ENCODE results near the gene TLL2. TPM values are rescaled to one million over a fixed set of nuclear protein-coding genes. Genes with fewer than 3 reads are reported as not detected.
A peak's percentile ranks its signal among the peaks of the same experiment; 100 is the strongest.

TLL2 gene
- total RNA-seq, 2 experiments from 2014 or later = 0.12 to 0.19 TPM

GRCh38 chr10:96337106-96337505 lies 176.6 kb downstream of the TLL2 start:
- DNase-seq = no peak

GRCh38 chr10:96334616-96335526 lies 178.9 kb downstream of the TLL2 start:
- DNase-seq = no peak
- no peaks in the 10 kb centered on the region for H3K36me3 Mint-ChIP-seq
- no peak overlapping the region for H3K4me3 Mint-ChIP-seq
- H3K27ac Mint-ChIP-seq = no peak overlapping the region
- H3K9me3 Mint-ChIP-seq = no peaks in the 10 kb centered on the region
- H3K27me3 Mint-ChIP-seq = peaks cover 6% of the 10 kb centered on the region
- H3K4me1 Mint-ChIP-seq = peaks cover 17% of the 10 kb centered on the region

More at GRCh38 chr10:96337106-96337505, 176.6 kb downstream of the TLL2 start:
- Mint-ChIP-seq H3K4me3 (no peak overlapping the region), H3K9me3 (no peaks in the 10 kb centered on the region), H3K36me3 (no peaks in the 10 kb centered on the region), H3K27ac (no peak overlapping the region), H3K4me1 (peaks cover 17% of the 10 kb centered on the region), H3K27me3 (peaks cover 6% of the 10 kb centered on the region)

GRCh38 chr10:96333101-96333500 lies 180.6 kb downstream of the TLL2 start:
- no peak overlapping the region for H3K4me3 Mint-ChIP-seq
- H3K4me1 Mint-ChIP-seq = peaks cover 17% of the 10 kb centered on the region
- no peaks in the 10 kb centered on the region for H3K36me3 Mint-ChIP-seq
- no peaks in the 10 kb centered on the region for H3K9me3 Mint-ChIP-seq
- no peak overlapping the region for H3K27ac Mint-ChIP-seq
- no peak for DNase-seq
- H3K27me3 Mint-ChIP-seq = peaks cover 6% of the 10 kb centered on the region

GRCh38 chr10:96327462-96327861 lies 186.3 kb downstream of the TLL2 start:
- Mint-ChIP-seq H3K9me3 (no peaks in the 10 kb centered on the region), H3K4me3 (no peak overlapping the region), H3K36me3 (no peaks in the 10 kb centered on the region), H3K4me1 (peaks cover 6% of the 10 kb centered on the region), H3K27ac (no peak overlapping the region), H3K27me3 (peaks cover 7% of the 10 kb centered on the region)
- DNase-seq = no peak

- no peak for DNase-seq
- Mint-ChIP-seq H3K9me3 (no peaks in the 10 kb centered on the region), H3K4me3 (no peak overlapping the region)
Measured at GRCh38 chr10:96325719-96326373, 187.9 kb downstream of the TLL2 start.

GRCh38 chr10:96324447-96324846 lies 189.3 kb downstream of the TLL2 start:
- peaks cover 7% of the 10 kb centered on the region for H3K27me3 Mint-ChIP-seq
- H3K36me3 Mint-ChIP-seq = no peaks in the 10 kb centered on the region
- DNase-seq = no peak
- H3K27ac Mint-ChIP-seq = no peak overlapping the region
- H3K9me3 Mint-ChIP-seq = no peaks in the 10 kb centered on the region
- H3K4me3 Mint-ChIP-seq = no peak overlapping the region
- peaks cover 5% of the 10 kb centered on the region for H3K4me1 Mint-ChIP-seq

More at GRCh38 chr10:96325719-96326373, 187.9 kb downstream of the TLL2 start:
- Mint-ChIP-seq H3K36me3 (no peaks in the 10 kb centered on the region), H3K27me3 (peaks cover 7% of the 10 kb centered on the region), H3K27ac (no peak overlapping the region), H3K4me1 (peaks cover 5% of the 10 kb centered on the region)

- no peaks in the 10 kb centered on the region for H3K9me3 Mint-ChIP-seq
- no peak overlapping the region for H3K27ac Mint-ChIP-seq
- H3K4me1 Mint-ChIP-seq = peaks cover 5% of the 10 kb centered on the region
- peaks cover 7% of the 10 kb centered on the region for H3K27me3 Mint-ChIP-seq
- H3K36me3 Mint-ChIP-seq = no peaks in the 10 kb centered on the region
- no peak for DNase-seq
- no peak overlapping the region for H3K4me3 Mint-ChIP-seq
Measured at GRCh38 chr10:96322275-96322674, 191.5 kb downstream of the TLL2 start.

- no peak overlapping the region for H3K4me3 Mint-ChIP-seq
- no peak overlapping the region for H3K27ac Mint-ChIP-seq
- no peak for DNase-seq
- peaks cover 5% of the 10 kb centered on the region for H3K4me1 Mint-ChIP-seq
- H3K27me3 Mint-ChIP-seq = peaks cover 7% of the 10 kb centered on the region
- no peaks in the 10 kb centered on the region for H3K36me3 Mint-ChIP-seq
- H3K9me3 Mint-ChIP-seq = no peaks in the 10 kb centered on the region
Measured at GRCh38 chr10:96321822-96322221, 191.9 kb downstream of the TLL2 start.

- H3K4me3 Mint-ChIP-seq = no peak overlapping the region
- DNase-seq = no peak
- H3K9me3 Mint-ChIP-seq = no peaks in the 10 kb centered on the region
- H3K4me1 Mint-ChIP-seq = peaks cover 2% of the 10 kb centered on the region
- no peaks in the 10 kb centered on the region for H3K36me3 Mint-ChIP-seq
- H3K27ac Mint-ChIP-seq = peak overlapping the region; percentile 40
- H3K27me3 Mint-ChIP-seq = peaks cover 7% of the 10 kb centered on the region
Measured at GRCh38 chr10:96319754-96320474, 193.8 kb downstream of the TLL2 start.

- DNase-seq = no peak
- no peak overlapping the region for H3K27ac Mint-ChIP-seq
- H3K36me3 Mint-ChIP-seq = no peaks in the 10 kb centered on the region
- peaks cover 2% of the 10 kb centered on the region for H3K4me1 Mint-ChIP-seq
- H3K27me3 Mint-ChIP-seq = no peaks in the 10 kb centered on the region
- no peak overlapping the region for H3K4me3 Mint-ChIP-seq
- H3K9me3 Mint-ChIP-seq = no peaks in the 10 kb centered on the region
Measured at GRCh38 chr10:96317067-96317833, 196.5 kb downstream of the TLL2 start.

Other genes with a start within 250 kb of the TLL2 start
- 1 to 10 TPM in 1 of 2 experiments, under 1 TPM in 1; 0.94 to 1.3 TPM for gene BLNK, start 242.4 kb downstream of the TLL2 start, total RNA-seq
- not detected for gene DNTT, start 209.5 kb downstream of the TLL2 start, total RNA-seq
- gene OPALIN, start 154.9 kb downstream of the TLL2 start, total RNA-seq = not detected
- gene TM9SF3, start 73.1 kb upstream of the TLL2 start, total RNA-seq = 10 to 100 TPM; 85.3 to 86.7 TPM
- gene PIK3AP1, start 206.6 kb upstream of the TLL2 start, total RNA-seq = 1 to 10 TPM; 4.5 to 5.1 TPM

Data from activated naive CD8-positive, alpha-beta T cell treated with anti-CD3 and anti-CD28 coated beads for 36 hours (primary cell).